ENCODE data around the gene FRYL.

The FRYL gene

GRCh38 chr4:48578132-48578968 lies 201.7 kb downstream of the FRYL start:
- TF ChIP-seq FOXP2 (optimal IDR thresholded peaks at IDR 0.05; ENCODE audit: control extremely low read depth, extremely low read length, insufficient read depth) (no peak), POLR2AphosphoS5 (IDR thresholded peaks at IDR 0.05; ENCODE audit: borderline replicate concordance, low read depth, low read length) (no peak), EZH2 (IDR thresholded peaks at IDR 0.05) (no peak)
- no peak overlapping the region for H3K27ac ChIP-seq
- DNase-seq (ENCODE audit: low read depth, low spot score), result no peak
- no peaks in the 10 kb centered on the region; the same call in 1 of the 2 replicates for H3K36me3 ChIP-seq (ENCODE audit: insufficient read depth, low read length)
- no peak overlapping the region for H3K4me3 ChIP-seq
- H3K9ac ChIP-seq (ENCODE audit: insufficient read length), result no peak overlapping the region
- no peaks in the 10 kb centered on the region for H3K9me3 ChIP-seq (ENCODE audit: low read depth, low read length)

GRCh38 chr4:48575964-48576363 lies 204.1 kb downstream of the FRYL start:
- no peak for DNase-seq (ENCODE audit: low read depth, low spot score)
- H3K27ac ChIP-seq, result no peak overlapping the region
- H3K4me3 ChIP-seq, result no peak overlapping the region
- no peaks in the 10 kb centered on the region; the same call in 1 of the 2 replicates for H3K36me3 ChIP-seq (ENCODE audit: insufficient read depth, low read length)
- H3K9me3 ChIP-seq (ENCODE audit: low read depth, low read length), result no peaks in the 10 kb centered on the region
- no peak overlapping the region for H3K9ac ChIP-seq (ENCODE audit: insufficient read length)
- TF ChIP-seq POLR2AphosphoS5 (IDR thresholded peaks at IDR 0.05; ENCODE audit: borderline replicate concordance, low read depth, low read length), result no peak
- no peak for TF ChIP-seq FOXP2 (optimal IDR thresholded peaks at IDR 0.05; ENCODE audit: control extremely low read depth, extremely low read length, insufficient read depth)
- no peak for TF ChIP-seq EZH2 (IDR thresholded peaks at IDR 0.05)

- H3K27ac ChIP-seq, result no peak overlapping the region
- TF ChIP-seq EZH2 (IDR thresholded peaks at IDR 0.05) (no peak), POLR2AphosphoS5 (IDR thresholded peaks at IDR 0.05; ENCODE audit: borderline replicate concordance, low read depth, low read length) (no peak), FOXP2 (optimal IDR thresholded peaks at IDR 0.05; ENCODE audit: control extremely low read depth, extremely low read length, insufficient read depth) (no peak)
- no peaks in the 10 kb centered on the region for H3K9me3 ChIP-seq (ENCODE audit: low read depth, low read length)
- H3K36me3 ChIP-seq (ENCODE audit: insufficient read depth, low read length), result no peaks in the 10 kb centered on the region; the same call in 1 of the 2 replicates
- DNase-seq (ENCODE audit: low read depth, low spot score), result no peak
- no peak overlapping the region for H3K9ac ChIP-seq (ENCODE audit: insufficient read length)
- no peak overlapping the region for H3K4me3 ChIP-seq
These were observed 208.6 kb downstream of the FRYL start for GRCh38 chr4:48571471-48571870.

- Histone ChIP-seq H3K9ac (ENCODE audit: insufficient read length) (no peak overlapping the region), H3K9me3 (ENCODE audit: low read depth, low read length) (no peaks in the 10 kb centered on the region), H3K36me3 (ENCODE audit: insufficient read depth, low read length) (no peaks in the 10 kb centered on the region; the same call in 1 of the 2 replicates), H3K4me3 (no peak overlapping the region), H3K27ac (no peak overlapping the region)
- no peak for TF ChIP-seq POLR2AphosphoS5 (IDR thresholded peaks at IDR 0.05; ENCODE audit: borderline replicate concordance, low read depth, low read length)
- TF ChIP-seq EZH2 (IDR thresholded peaks at IDR 0.05), result no peak
- TF ChIP-seq FOXP2 (optimal IDR thresholded peaks at IDR 0.05; ENCODE audit: control extremely low read depth, extremely low read length, insufficient read depth), result no peak
- no peak for DNase-seq (ENCODE audit: low read depth, low spot score)
These were observed 209.3 kb downstream of the FRYL start for GRCh38 chr4:48570646-48571220.

- DNase-seq (ENCODE audit: low read depth, low spot score), result no peak
- no peak overlapping the region for H3K9ac ChIP-seq (ENCODE audit: insufficient read length)
- no peaks in the 10 kb centered on the region; the same call in 1 of the 2 replicates for H3K36me3 ChIP-seq (ENCODE audit: insufficient read depth, low read length)
- no peak overlapping the region for H3K27ac ChIP-seq
- no peak for TF ChIP-seq EZH2 (IDR thresholded peaks at IDR 0.05)
- no peak for TF ChIP-seq POLR2AphosphoS5 (IDR thresholded peaks at IDR 0.05; ENCODE audit: borderline replicate concordance, low read depth, low read length)
- TF ChIP-seq FOXP2 (optimal IDR thresholded peaks at IDR 0.05; ENCODE audit: control extremely low read depth, extremely low read length, insufficient read depth), result no peak
- H3K9me3 ChIP-seq (ENCODE audit: low read depth, low read length), result no peaks in the 10 kb centered on the region
- H3K4me3 ChIP-seq, result no peak overlapping the region
These were observed 214.1 kb downstream of the FRYL start for GRCh38 chr4:48566034-48566384.

- no peak overlapping the region for H3K27ac ChIP-seq
- TF ChIP-seq FOXP2 (optimal IDR thresholded peaks at IDR 0.05; ENCODE audit: control extremely low read depth, extremely low read length, insufficient read depth), result no peak
- no peak for TF ChIP-seq EZH2 (IDR thresholded peaks at IDR 0.05)
- no peak for TF ChIP-seq POLR2AphosphoS5 (IDR thresholded peaks at IDR 0.05; ENCODE audit: borderline replicate concordance, low read depth, low read length)
- H3K9ac ChIP-seq (ENCODE audit: insufficient read length), result no peak overlapping the region
- no peaks in the 10 kb centered on the region for H3K9me3 ChIP-seq (ENCODE audit: low read depth, low read length)
- H3K36me3 ChIP-seq (ENCODE audit: insufficient read depth, low read length), result no peaks in the 10 kb centered on the region; the same call in 1 of the 2 replicates
- DNase-seq (ENCODE audit: low read depth, low spot score), result no peak
- no peak overlapping the region for H3K4me3 ChIP-seq
These were observed 214.6 kb downstream of the FRYL start for GRCh38 chr4:48565362-48566033.

- no peak overlapping the region for H3K27ac ChIP-seq
- H3K9me3 ChIP-seq (ENCODE audit: low read depth, low read length), result no peaks in the 10 kb centered on the region
- no peak for TF ChIP-seq EZH2 (IDR thresholded peaks at IDR 0.05)
- no peak for TF ChIP-seq POLR2AphosphoS5 (IDR thresholded peaks at IDR 0.05; ENCODE audit: borderline replicate concordance, low read depth, low read length)
- TF ChIP-seq FOXP2 (optimal IDR thresholded peaks at IDR 0.05; ENCODE audit: control extremely low read depth, extremely low read length, insufficient read depth), result no peak
- no peak for DNase-seq (ENCODE audit: low read depth, low spot score)
- no peaks in the 10 kb centered on the region for H3K36me3 ChIP-seq (ENCODE audit: insufficient read depth, low read length)
- no peak overlapping the region for H3K9ac ChIP-seq (ENCODE audit: insufficient read length)
- H3K4me3 ChIP-seq, result no peak overlapping the region
These were observed 215.9 kb downstream of the FRYL start for GRCh38 chr4:48564151-48564550.

GRCh38 chr4:48558819-48559218 lies 221.3 kb downstream of the FRYL start:
- H3K9me3 ChIP-seq (ENCODE audit: low read depth, low read length), result no peaks in the 10 kb centered on the region
- H3K4me3 ChIP-seq, result no peak overlapping the region
- H3K9ac ChIP-seq (ENCODE audit: insufficient read length), result no peak overlapping the region
- peaks cover 16% of the 10 kb centered on the region for H3K36me3 ChIP-seq (ENCODE audit: insufficient read depth, low read length)
- no peak for TF ChIP-seq EZH2 (IDR thresholded peaks at IDR 0.05)
- no peak for TF ChIP-seq POLR2AphosphoS5 (IDR thresholded peaks at IDR 0.05; ENCODE audit: borderline replicate concordance, low read depth, low read length)
- TF ChIP-seq FOXP2 (optimal IDR thresholded peaks at IDR 0.05; ENCODE audit: control extremely low read depth, extremely low read length, insufficient read depth), result no peak
- no peak overlapping the region for H3K27ac ChIP-seq
- no peak for DNase-seq (ENCODE audit: low read depth, low spot score)

All from SK-N-MC (cell line).